ENCODE measurements around the gene CTTNBP2. TPM values are rescaled to one million over a fixed set of nuclear protein-coding genes. Genes with fewer than 3 reads are reported as not detected.

The CTTNBP2 gene
- total RNA-seq (10 to 100 TPM in 1 of 4 donors, 1 to 10 TPM in 3; 4.9 to 11.1 (median 7.5) TPM), polyA plus RNA-seq (under 1 TPM; 0.60 to 0.92 (median 0.82) TPM)

- Histone ChIP-seq H3K4me1 (peaks cover 0 to 45% (median 35%) of the 10 kb centered on the region in 4 donors), H3K27me3 (no peaks in the 10 kb centered on the region), H3K9me3 (no peaks in the 10 kb centered on the region), H3K27ac (peak within 1 kb of the TSS; percentile 68 to 87 (median 74)), H3K36me3 (no peaks in the 10 kb centered on the region), H3K4me3 (peak within 1 kb of the TSS; percentile 71 to 95 (median 83))
- peak; percentile 73 for DNase-seq
- intact Hi-C loops (cut with DNase I) = loop anchor here (5.0 to 10.0 kb wide), 3 partner anchors 49 to 311 kb away; partner anchors contain the start of gene LSM8
- TF ChIP-seq POLR2A (IDR thresholded peaks at IDR 0.05) = no peak
- peak in 1 of 4 donors; percentile 26 for TF ChIP-seq POLR2AphosphoS5 (IDR thresholded peaks at IDR 0.05)
- 2% methylated on average over 87 of the region's 87 CpGs for WGBS, 2 donors
Measured at GRCh38 chr7:117873310-117874190, at the start of gene CTTNBP2. Gene CTTNBP2, minus strand, starts transcription at chr7:117873441. Its CDS starts 26 bp downstream, at chr7:117873415.

- no peak for DNase-seq
- no peak for TF ChIP-seq POLR2AphosphoS5 (IDR thresholded peaks at IDR 0.05)
- TF ChIP-seq POLR2A (IDR thresholded peaks at IDR 0.05) = no peak
- TF ChIP-seq CTCF (IDR thresholded peaks at IDR 0.05) = no peak
- no peak for TF ChIP-seq EP300 (IDR thresholded peaks at IDR 0.05)
Measured at GRCh38 chr7:117916309-117916708, 43.1 kb upstream of the CTTNBP2 start.

GRCh38 chr7:117912421-117912820 lies 39.2 kb upstream of the CTTNBP2 start:
- TF ChIP-seq POLR2AphosphoS5 (IDR thresholded peaks at IDR 0.05) = no peak
- TF ChIP-seq EP300 (IDR thresholded peaks at IDR 0.05) = no peak
- no peak overlapping the region for H3K4me3 ChIP-seq
- H3K27ac ChIP-seq = no peak overlapping the region
- H3K9me3 ChIP-seq = no peaks in the 10 kb centered on the region
- no peaks in the 10 kb centered on the region for H3K4me1 ChIP-seq
- H3K36me3 ChIP-seq = no peaks in the 10 kb centered on the region
- DNase-seq = no peak
- no peaks in the 10 kb centered on the region for H3K27me3 ChIP-seq
- intact Hi-C loops (cut with DNase I) = no loop called here
- WGBS, 2 donors = 86 to 92% methylated on average over 2 of the region's 2 CpGs

More at GRCh38 chr7:117916309-117916708, 43.1 kb upstream of the CTTNBP2 start:
- 92 to 94% methylated on average over 2 of the region's 2 CpGs for WGBS, 2 donors
- Histone ChIP-seq H3K27me3 (no peaks in the 10 kb centered on the region), H3K4me1 (no peaks in the 10 kb centered on the region), H3K9me3 (no peaks in the 10 kb centered on the region), H3K27ac (no peak overlapping the region), H3K36me3 (no peaks in the 10 kb centered on the region), H3K4me3 (no peak overlapping the region)
- intact Hi-C loops (cut with DNase I) = no loop called here

- Histone ChIP-seq H3K4me3 (no peak overlapping the region), H3K27me3 (no peaks in the 10 kb centered on the region), H3K27ac (no peak overlapping the region), H3K36me3 (no peaks in the 10 kb centered on the region), H3K9me3 (no peaks in the 10 kb centered on the region), H3K4me1 (no peaks in the 10 kb centered on the region)
- 88 to 90% methylated on average over 3 of the region's 3 CpGs for WGBS, 2 donors
- intact Hi-C loops (cut with DNase I) = no loop called here
- TF ChIP-seq CTCF (IDR thresholded peaks at IDR 0.05) = no peak
- TF ChIP-seq EP300 (IDR thresholded peaks at IDR 0.05) = no peak
- TF ChIP-seq POLR2A (IDR thresholded peaks at IDR 0.05) = no peak
- no peak for TF ChIP-seq POLR2AphosphoS5 (IDR thresholded peaks at IDR 0.05)
- no peak for DNase-seq
Measured at GRCh38 chr7:117908031-117908795, 35.0 kb upstream of the CTTNBP2 start.

- no peak overlapping the region for H3K4me3 ChIP-seq
- no peak for TF ChIP-seq POLR2AphosphoS5 (IDR thresholded peaks at IDR 0.05)
- no peak for TF ChIP-seq CTCF (IDR thresholded peaks at IDR 0.05)
- 91 to 92% methylated on average over 4 of the region's 4 CpGs for WGBS, 2 donors
Measured at GRCh38 chr7:117907049-117907640, 33.9 kb upstream of the CTTNBP2 start.

More at GRCh38 chr7:117907049-117907640, 33.9 kb upstream of the CTTNBP2 start:
- DNase-seq = no peak
- Histone ChIP-seq H3K9me3 (no peaks in the 10 kb centered on the region), H3K4me1 (no peaks in the 10 kb centered on the region), H3K36me3 (no peaks in the 10 kb centered on the region), H3K27me3 (no peaks in the 10 kb centered on the region), H3K27ac (no peak overlapping the region)
- intact Hi-C loops (cut with DNase I) = no loop called here
